Osteoblast (primary cell): ENCODE measurements around the gene SLC39A7. TPM values are rescaled to one million over a fixed set of nuclear protein-coding genes. Genes with fewer than 3 reads are reported as not detected.

Experiments used
- DNase-seq: peaks from one replicate; pipeline ENCODE4 v3.0.0; 2011; ENCODE audit warnings: low spot score, mixed read lengths; ENCODE audit not compliant: insufficient read length; ENCODE audit errors: missing footprints
- H2AFZ ChIP-seq: 2 replicates; pipeline ENCODE4 v1.6.0; 2011; ENCODE audit warnings: mild to moderate bottlenecking, low read length
- H3K27ac ChIP-seq: 2 replicates; pipeline ENCODE4 v1.5.1; 2011; ENCODE audit warnings: mild to moderate bottlenecking, low read depth, low read length, moderate library complexity
- H3K27me3 ChIP-seq: 2 replicates; pipeline ENCODE4 v1.6.0; 2012; ENCODE audit warnings: mild to moderate bottlenecking, control low read depth, inconsistent platforms, low read length, moderate library complexity; ENCODE audit not compliant: insufficient read depth
- H3K36me3 ChIP-seq: 2 replicates; pipeline ENCODE4 v1.5.1; 2011; ENCODE audit warnings: mild to moderate bottlenecking, low read length, control low read depth, moderate library complexity; ENCODE audit not compliant: insufficient read depth
- H3K4me1 ChIP-seq: 2 replicates; pipeline ENCODE4 v1.5.1; 2011; ENCODE audit warnings: mild to moderate bottlenecking, low read length, control low read depth, moderate library complexity; ENCODE audit not compliant: insufficient read depth
- H3K4me2 ChIP-seq: 2 replicates; pipeline ENCODE4 v1.6.0; 2011; ENCODE audit warnings: mild to moderate bottlenecking, low read length; ENCODE audit not compliant: insufficient read depth
- H3K4me3 ChIP-seq: fragments of 200-600 bp; sonication (generic); 3 replicates; pipeline ENCODE4 v1.5.1; 2012; ENCODE audit warnings: mild to moderate bottlenecking, low read length, inconsistent platforms; ENCODE audit not compliant: insufficient read depth
- H3K79me2 ChIP-seq: 2 replicates; pipeline ENCODE4 v1.6.0; 2012; ENCODE audit warnings: mild to moderate bottlenecking, low read length, control low read depth, inconsistent platforms; ENCODE audit not compliant: insufficient read depth
- H3K9me3 ChIP-seq: 2 replicates; pipeline ENCODE4 v1.5.1; 2011; ENCODE audit warnings: low read depth, low read length, control low read depth
- H4K20me1 ChIP-seq: 2 replicates; pipeline ENCODE4 v1.6.0; 2012; ENCODE audit warnings: mild to moderate bottlenecking, low read length, control low read depth; ENCODE audit not compliant: insufficient read depth
- CTCF ChIP-seq: IDR thresholded peaks from 2 replicates; pipeline ENCODE4 v1.5.1; 2011; ENCODE audit warnings: mild to moderate bottlenecking, low read depth, low read length, moderate library complexity; ENCODE audit errors: extremely low read depth
- total RNA-seq: library from RNA; depleted of rRNA; stranded (reverse); fragments of >200 nt; gene quantifications from 2 replicates; pipeline ENCODE4 v1.2.3, GENCODE V29; 2012

Gene SLC39A7, protein sequence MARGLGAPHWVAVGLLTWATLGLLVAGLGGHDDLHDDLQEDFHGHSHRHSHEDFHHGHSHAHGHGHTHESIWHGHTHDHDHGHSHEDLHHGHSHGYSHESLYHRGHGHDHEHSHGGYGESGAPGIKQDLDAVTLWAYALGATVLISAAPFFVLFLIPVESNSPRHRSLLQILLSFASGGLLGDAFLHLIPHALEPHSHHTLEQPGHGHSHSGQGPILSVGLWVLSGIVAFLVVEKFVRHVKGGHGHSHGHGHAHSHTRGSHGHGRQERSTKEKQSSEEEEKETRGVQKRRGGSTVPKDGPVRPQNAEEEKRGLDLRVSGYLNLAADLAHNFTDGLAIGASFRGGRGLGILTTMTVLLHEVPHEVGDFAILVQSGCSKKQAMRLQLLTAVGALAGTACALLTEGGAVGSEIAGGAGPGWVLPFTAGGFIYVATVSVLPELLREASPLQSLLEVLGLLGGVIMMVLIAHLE
- total RNA-seq, result 108 and 109 TPM in 2 replicates

DNA sequence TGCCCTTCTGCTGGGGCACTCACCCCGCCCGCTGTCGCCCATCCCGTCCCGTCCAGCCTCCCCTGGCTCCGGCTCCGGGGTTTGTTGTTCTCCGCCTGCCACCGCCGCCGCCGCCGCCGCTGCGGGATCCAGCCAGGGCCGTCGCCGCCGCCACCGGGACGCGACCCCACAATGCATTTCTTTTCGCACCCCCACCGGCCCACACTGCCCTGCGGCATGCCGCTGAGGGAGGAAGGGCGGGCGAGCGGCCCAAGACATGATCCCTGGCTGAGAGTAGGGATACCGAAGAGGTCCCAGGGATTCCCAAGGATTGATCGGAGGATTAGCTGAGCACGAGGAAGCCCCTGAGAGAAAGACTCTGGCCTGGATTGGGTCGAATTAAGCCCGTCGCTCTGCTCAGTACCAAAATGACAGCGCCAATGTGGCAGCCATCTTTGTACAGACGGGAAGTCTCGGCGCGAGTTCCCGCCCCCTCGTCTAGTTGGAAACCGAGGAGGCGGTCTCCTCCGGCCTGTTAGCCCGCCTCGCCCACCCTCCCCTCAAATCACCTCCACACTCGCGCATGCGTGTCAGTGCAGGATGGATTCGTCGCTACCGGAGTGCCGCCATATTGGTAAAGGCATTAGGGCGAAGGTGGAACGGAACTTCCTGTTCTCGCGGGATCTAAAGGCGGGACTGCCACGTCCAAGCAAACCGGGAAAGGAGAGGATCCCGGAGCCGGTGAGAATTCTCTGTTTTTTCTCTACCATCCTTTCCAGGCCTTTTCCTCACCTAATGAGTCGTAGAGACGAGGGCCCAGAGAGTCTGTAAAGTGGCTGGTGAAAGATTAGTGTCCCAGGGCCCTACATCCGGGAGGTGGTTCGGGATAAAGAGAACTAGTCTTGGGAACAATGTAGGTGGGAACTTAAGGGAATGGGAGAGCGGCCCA lies at the start of gene SLC39A7, which contains the start of gene RXRB:
Gene SLC39A7 (plus strand): TSS at position 649 of the 928 bp plus-strand sequence. CDS start 379 bp downstream, outside the sequence.
Gene RXRB (minus strand): TSS at position 447 of the 928 bp plus-strand sequence. CDS start 189 bp downstream, at position 258.
- no peaks in the 10 kb centered on the region for H3K9me3 ChIP-seq
- peak; percentile 100 for DNase-seq
- H3K4me1 ChIP-seq, result peaks cover 52% of the 10 kb centered on the region
- H4K20me1 ChIP-seq, result peaks cover 63% of the 10 kb centered on the region
- peaks cover 48% of the 10 kb centered on the region for H3K36me3 ChIP-seq
- peak within 1 kb of the TSS; percentile 89 for H2AFZ ChIP-seq
- peak within 1 kb of the TSS; percentile 81 for H3K4me3 ChIP-seq
- H3K27ac ChIP-seq, result peak within 1 kb of the TSS; percentile 98
- TF ChIP-seq CTCF, result no peak
- no peaks in the 10 kb centered on the region for H3K27me3 ChIP-seq
- peaks cover 67% of the 10 kb centered on the region for H3K79me2 ChIP-seq
- H3K4me2 ChIP-seq, result peak within 1 kb of the TSS; percentile 99

DNA sequence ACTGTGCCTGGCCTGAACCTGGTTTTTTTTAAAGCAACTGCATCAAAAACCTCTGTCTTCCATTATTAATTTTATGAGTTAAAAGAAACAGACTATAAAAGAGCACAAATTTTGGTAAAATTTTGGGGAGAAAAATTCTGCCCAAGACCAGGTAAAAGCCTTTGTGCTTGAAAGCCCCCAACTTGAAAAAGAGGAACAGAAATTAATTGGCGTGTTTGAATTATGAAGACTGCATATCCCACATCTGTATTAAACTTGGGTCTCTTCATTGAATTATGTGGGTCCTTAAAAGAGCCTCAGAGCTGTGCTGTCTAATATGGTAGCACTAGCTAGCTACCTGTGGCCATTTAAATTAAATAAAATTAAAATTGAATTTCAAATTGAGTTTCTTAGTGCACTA lies 49.6 kb upstream of the SLC39A7 start:
- Histone ChIP-seq H2AFZ (no peak overlapping the region), H3K79me2 (no peaks in the 10 kb centered on the region), H3K9me3 (peaks cover 3% of the 10 kb centered on the region), H3K27ac (no peak overlapping the region), H3K27me3 (peaks cover 16% of the 10 kb centered on the region), H3K4me3 (no peak overlapping the region), H3K4me1 (no peaks in the 10 kb centered on the region), H3K4me2 (no peak overlapping the region), H3K36me3 (no peaks in the 10 kb centered on the region), H4K20me1 (no peaks in the 10 kb centered on the region)
- no peak for TF ChIP-seq CTCF
- DNase-seq, result no peak

- peaks cover 3% of the 10 kb centered on the region for H3K9me3 ChIP-seq
- H3K4me1 ChIP-seq, result no peaks in the 10 kb centered on the region
- no peak for TF ChIP-seq CTCF
- H3K79me2 ChIP-seq, result no peaks in the 10 kb centered on the region
- no peak for DNase-seq
- no peak overlapping the region for H3K27ac ChIP-seq
- H2AFZ ChIP-seq, result no peak overlapping the region
- no peak overlapping the region for H3K4me2 ChIP-seq
- H3K4me3 ChIP-seq, result no peak overlapping the region
- H3K27me3 ChIP-seq, result peaks cover 11% of the 10 kb centered on the region
- H4K20me1 ChIP-seq, result no peaks in the 10 kb centered on the region
- H3K36me3 ChIP-seq, result no peaks in the 10 kb centered on the region
Measured at GRCh38 chr6:33154349-33154748, 46.3 kb upstream of the SLC39A7 start.
